AG10803 (cell line): ENCODE measurements around the gene RAB25.

Experiments used
- DNase-seq: peaks from one replicate; pipeline ENCODE4 v3.0.0; 2010; ENCODE audit warnings: low read depth
- H3K4me3 ChIP-seq: 2 replicates; pipeline ENCODE4 v1.5.1; 2011; ENCODE audit warnings: mild to moderate bottlenecking, low read length, control low read depth
- CTCF ChIP-seq: conservative IDR thresholded peaks from 2 replicates; pipeline ENCODE4 v1.5.1; 2011; ENCODE audit warnings: mild to moderate bottlenecking, low read length, control low read depth, inconsistent platforms

Gene RAB25

GRCh38 chr1:156060937-156061636 lies at the start of gene RAB25:
RAB25 (plus strand) TSS chr1:156061160; CDS start chr1:156061401, 241 bp downstream.
- DNase-seq: no peak
- no peak for TF ChIP-seq CTCF
- no peak within 1 kb of the TSS for H3K4me3 ChIP-seq

- no peak overlapping the region for H3K4me3 ChIP-seq
- no peak for DNase-seq
- no peak for TF ChIP-seq CTCF
These were observed 48.7 kb upstream of the RAB25 start for GRCh38 chr1:156012051-156012817.

GRCh38 chr1:156014829-156015228 lies 46.1 kb upstream of the RAB25 start:
- no peak overlapping the region for H3K4me3 ChIP-seq
- TF ChIP-seq CTCF: no peak
- DNase-seq: no peak

GRCh38 chr1:156019946-156020292 lies 41.0 kb upstream of the RAB25 start:
- DNase-seq: no peak
- no peak for TF ChIP-seq CTCF
- peak overlapping the region; percentile 86 for H3K4me3 ChIP-seq

- DNase-seq: peak; percentile 86
- TF ChIP-seq CTCF: 0 out of 2 replicates have a peak, but pooled peaks have one; percentile 5
- peak within 1 kb of the TSS; percentile 86 for H3K4me3 ChIP-seq
These were observed 40.5 kb upstream of the RAB25 start, which contains the start of gene SSR2 for GRCh38 chr1:156020293-156021092. SSR2 (minus strand) TSS chr1:156020951; CDS start chr1:156020167, 784 bp downstream.

GRCh38 chr1:156021093-156021428 lies 39.9 kb upstream of the RAB25 start:
- no peak for DNase-seq
- TF ChIP-seq CTCF: no peak
- H3K4me3 ChIP-seq: peak overlapping the region; percentile 86
